PFSK-1 (cell line): ENCODE results near the gene NRCAM.

Experiments
- FOXP2 ChIP-seq: optimal IDR thresholded peaks from 2 replicates; pipeline ENCODE3; 2011; ENCODE audit warnings: borderline replicate concordance, control low read depth, inconsistent platforms; ENCODE audit not compliant: insufficient read depth; ENCODE audit errors: extremely low read length, extremely low read depth
- POLR2AphosphoS5 ChIP-seq: IDR thresholded peaks from 2 replicates; pipeline ENCODE4 v1.6.1; 2012; ENCODE audit warnings: low read depth, mild to moderate bottlenecking, control low read depth, low read length, moderate library complexity
- REST ChIP-seq, 2 experiments: IDR thresholded peaks; 2 replicates each; pipeline versions ENCODE4 v1.6.1 to v1.8.0; 2011 to 2012; ENCODE audit warnings: low read depth in 2 of 2, low read length in 2 of 2, control low read depth in 1 of 2, inconsistent platforms in 1 of 2, mild to moderate bottlenecking in 1 of 2, moderate library complexity in 1 of 2; ENCODE audit not compliant: insufficient read depth in 1 of 2
- SIN3A ChIP-seq: IDR thresholded peaks from 2 replicates; pipeline ENCODE4 v1.6.1; 2012; ENCODE audit warnings: mild to moderate bottlenecking, low read length, moderate library complexity, borderline replicate concordance; ENCODE audit not compliant: insufficient read depth
- TAF1 ChIP-seq: IDR thresholded peaks from 2 replicates; pipeline ENCODE4 v1.6.1; 2012; ENCODE audit warnings: low read length, control low read depth, borderline replicate concordance; ENCODE audit not compliant: insufficient read depth

The NRCAM gene

DNA sequence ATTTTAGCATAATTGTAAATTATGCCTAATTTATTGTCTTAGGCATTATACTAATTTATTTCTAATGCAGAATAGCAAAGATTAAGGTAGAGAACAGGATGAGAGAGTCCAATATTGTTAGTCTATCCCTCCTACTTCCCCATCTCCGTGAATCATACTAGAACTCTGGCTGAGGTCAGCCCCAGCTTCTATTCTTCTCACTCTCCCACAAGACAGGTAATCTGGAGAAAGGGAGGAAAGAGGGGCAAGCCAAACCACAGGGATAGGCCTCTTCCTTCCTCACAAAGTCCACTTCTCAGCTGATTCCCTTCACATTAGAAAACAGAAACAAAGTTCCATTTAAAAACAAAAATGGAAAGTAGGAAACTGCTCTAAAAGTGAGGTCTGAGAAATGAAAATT is 208.6 kb downstream of the NRCAM start:
- TF ChIP-seq FOXP2 (no peak), TAF1 (no peak), REST (IDR thresholded peaks at IDR 0.05; ENCODE audit: insufficient read depth in 1 of 2, low read depth in 2 of 2, low read length in 2 of 2) (no peak), SIN3A (no peak), POLR2AphosphoS5 (no peak)

- TF ChIP-seq REST (IDR thresholded peaks at IDR 0.05; ENCODE audit: insufficient read depth in 1 of 2, low read depth in 2 of 2, low read length in 2 of 2) (no peak), FOXP2 (no peak), TAF1 (no peak), POLR2AphosphoS5 (no peak), SIN3A (no peak)
These were observed 209.9 kb downstream of the NRCAM start for GRCh38 chr7:108246227-108246837.

GRCh38 chr7:108245523-108246226 is 210.6 kb downstream of the NRCAM start:
- TF ChIP-seq TAF1 (no peak), SIN3A (no peak), FOXP2 (no peak), POLR2AphosphoS5 (no peak), REST (IDR thresholded peaks at IDR 0.05; ENCODE audit: insufficient read depth in 1 of 2, low read depth in 2 of 2, low read length in 2 of 2) (no peak)

DNA sequence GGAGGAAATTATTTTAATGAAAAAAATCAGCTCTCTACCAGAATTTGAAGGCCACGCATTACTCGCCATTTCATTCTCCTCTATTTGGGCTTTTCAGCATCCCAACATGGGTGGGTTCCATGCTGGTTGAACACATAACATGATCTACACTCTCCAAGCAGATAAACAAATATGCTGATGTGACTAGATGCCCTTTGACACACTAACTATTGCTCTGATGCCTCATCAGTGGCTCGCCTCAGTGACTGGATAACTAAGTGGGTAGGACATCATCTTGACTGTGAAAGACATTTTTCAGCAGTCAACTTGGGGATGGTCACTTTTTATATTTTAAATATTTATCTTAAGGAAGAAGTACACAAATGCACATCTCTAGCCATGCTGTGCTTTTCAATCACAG is 212.1 kb downstream of the NRCAM start:
- TF ChIP-seq REST (IDR thresholded peaks at IDR 0.05; ENCODE audit: insufficient read depth in 1 of 2, low read depth in 2 of 2, low read length in 2 of 2): no peak
- no peak for TF ChIP-seq POLR2AphosphoS5
